Brain microvascular endothelial cell (primary cell): ENCODE results near the gene DPH5.
"Not testable (repeated sequence)": the region's sequence is repeated elsewhere in the genome, so short reads cannot be mapped to it uniquely, and the experiment has no call there.

Experiments
- DNase-seq: peaks from one replicate; pipeline ENCODE4 v3.0.0-alpha.2; 2020
- H3K27ac ChIP-seq: fragments of 250-450 bp; sonication (Bioruptor Pico); 2 replicates; pipeline ENCODE4 v1.5.1; 2020; ENCODE audit warnings: mild to moderate bottlenecking, moderate library complexity
- H3K27me3 ChIP-seq: fragments of 250-450 bp; sonication (Bioruptor Pico); replicated peaks from 2 replicates; pipeline ENCODE4 v1.5.1; 2020; ENCODE audit warnings: mild to moderate bottlenecking
- H3K36me3 ChIP-seq: fragments of 250-450 bp; sonication (Bioruptor Pico); replicated peaks from 2 replicates; pipeline ENCODE4 v1.5.1; 2020; ENCODE audit warnings: mild to moderate bottlenecking
- H3K4me3 ChIP-seq: 2 replicates; pipeline ENCODE4 v1.5.1; 2011; ENCODE audit warnings: low read depth, mild to moderate bottlenecking, control low read depth, low read length, moderate library complexity
- CTCF ChIP-seq: IDR thresholded peaks from 2 replicates; pipeline ENCODE4 v1.5.1; 2011; ENCODE audit warnings: low read depth, mild to moderate bottlenecking, moderate library complexity, low read length, control low read depth, inconsistent platforms; ENCODE audit errors: missing control alignments
- in situ Hi-C: cut with HindIII; loops from 2 replicates; pipeline ENCODE4 v1.10.0; 2017; ENCODE audit warnings: low sequenced_read_pairs, low pct_ligation_motif_present

The DPH5 gene

GRCh38 chr1:100968621-100969020 is 57.0 kb downstream of the DPH5 start:
- DNase-seq: no peak
- Histone ChIP-seq H3K27me3 (no peaks in the 10 kb centered on the region), H3K4me3 (no peak overlapping the region), H3K27ac (no peak overlapping the region), H3K36me3 (peaks cover 22% of the 10 kb centered on the region)
- in situ Hi-C loops: no loop called here
- no peak for TF ChIP-seq CTCF

GRCh38 chr1:100960098-100960497 is 65.5 kb downstream of the DPH5 start:
- no peak overlapping the region for H3K4me3 ChIP-seq
- TF ChIP-seq CTCF: no peak
- H3K27me3 ChIP-seq: no peaks in the 10 kb centered on the region
- DNase-seq: no peak
- in situ Hi-C loops: no loop called here
- peaks cover 5% of the 10 kb centered on the region for H3K36me3 ChIP-seq
- no peak overlapping the region for H3K27ac ChIP-seq

- TF ChIP-seq CTCF: no peak
- Histone ChIP-seq H3K27ac (no peak overlapping the region), H3K4me3 (no peak overlapping the region), H3K27me3 (no peaks in the 10 kb centered on the region), H3K36me3 (peaks cover 5% of the 10 kb centered on the region)
- in situ Hi-C loops: no loop called here
- DNase-seq: no peak
These were observed 66.0 kb downstream of the DPH5 start for GRCh38 chr1:100959502-100960060.

GRCh38 chr1:100955322-100955721 is 70.3 kb downstream of the DPH5 start:
- no peak overlapping the region for H3K27ac ChIP-seq

GRCh38 chr1:100953960-100954730 is 71.4 kb downstream of the DPH5 start:
- H3K4me3 ChIP-seq: no peak overlapping the region
- H3K36me3 ChIP-seq: no peaks in the 10 kb centered on the region
- TF ChIP-seq CTCF: no peak
- in situ Hi-C loops: no loop called here
- DNase-seq: no peak
- H3K27ac ChIP-seq: no peak overlapping the region
- H3K27me3 ChIP-seq: no peaks in the 10 kb centered on the region

More at GRCh38 chr1:100955322-100955721, 70.3 kb downstream of the DPH5 start:
- Histone ChIP-seq H3K36me3 (no peaks in the 10 kb centered on the region), H3K27me3 (no peaks in the 10 kb centered on the region), H3K4me3 (no peak overlapping the region)
- no peak for DNase-seq
- in situ Hi-C loops: no loop called here
- no peak for TF ChIP-seq CTCF

- DNase-seq, H3K27me3 ChIP-seq, H3K4me3 ChIP-seq, H3K27ac ChIP-seq, in situ Hi-C loops, H3K36me3 ChIP-seq: not testable (repeated sequence)
These were observed 72.6 kb downstream of the DPH5 start for GRCh38 chr1:100952970-100953369.
